Mononuclear cell (primary cell): ENCODE measurements around the gene RBMS1. TPM values are rescaled to one million over a fixed set of nuclear protein-coding genes. Genes with fewer than 3 reads are reported as not detected.
"Not testable (repeated sequence)": the region's sequence is repeated elsewhere in the genome, so short reads cannot be mapped to it uniquely, and the experiment has no call there.

Source experiments
- H3K27me3 ChIP-seq: 2 replicates; pipeline ENCODE4 v1.6.0; 2011; ENCODE audit warnings: low read length, control low read depth; ENCODE audit not compliant: insufficient read depth
- H3K4me1 ChIP-seq: 2 replicates; pipeline ENCODE4 v1.5.1; 2011; ENCODE audit warnings: mild to moderate bottlenecking, low read length, control low read depth; ENCODE audit not compliant: insufficient read depth
- H3K4me3 ChIP-seq: 2 replicates; pipeline ENCODE4 v1.5.1; 2011; ENCODE audit warnings: mild to moderate bottlenecking, low read length, moderate library complexity
- H3K9me3 ChIP-seq: 2 replicates; pipeline ENCODE4 v1.5.1; 2011; ENCODE audit warnings: low read depth, mild to moderate bottlenecking, control low read depth, low read length
- total RNA-seq: library from RNA; depleted of rRNA; stranded (reverse); fragments of >200 nt; gene quantifications from one replicate; pipeline ENCODE4 v1.2.3, GENCODE V29; 2012

Gene RBMS1
- total RNA-seq, 1 donor, result 76.3 TPM

DNA sequence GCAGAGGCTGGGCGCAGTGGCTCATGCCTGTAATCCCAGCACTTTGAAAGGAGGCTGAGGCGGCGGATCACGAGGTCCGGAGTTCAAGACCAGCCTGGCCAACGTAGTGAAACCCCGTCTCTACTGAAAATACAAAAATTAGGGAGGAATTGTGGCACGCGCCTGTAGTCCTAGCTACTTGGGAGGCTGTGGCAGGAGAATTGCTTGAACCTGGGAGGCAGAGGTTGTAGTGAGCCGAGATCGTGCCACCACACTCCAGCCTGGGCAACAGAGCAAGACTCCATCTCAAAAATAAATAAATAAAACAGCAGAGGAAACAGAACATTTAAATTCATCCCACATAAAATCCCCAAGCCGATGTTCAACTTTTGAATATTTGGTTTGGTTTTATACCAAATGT is 5.3 kb downstream of the RBMS1 start:
- peaks cover 14% of the 10 kb centered on the region for H3K4me1 ChIP-seq
- H3K27me3 ChIP-seq, result peaks cover 12% of the 10 kb centered on the region
- not testable (repeated sequence) for H3K9me3 ChIP-seq, H3K4me3 ChIP-seq

DNA sequence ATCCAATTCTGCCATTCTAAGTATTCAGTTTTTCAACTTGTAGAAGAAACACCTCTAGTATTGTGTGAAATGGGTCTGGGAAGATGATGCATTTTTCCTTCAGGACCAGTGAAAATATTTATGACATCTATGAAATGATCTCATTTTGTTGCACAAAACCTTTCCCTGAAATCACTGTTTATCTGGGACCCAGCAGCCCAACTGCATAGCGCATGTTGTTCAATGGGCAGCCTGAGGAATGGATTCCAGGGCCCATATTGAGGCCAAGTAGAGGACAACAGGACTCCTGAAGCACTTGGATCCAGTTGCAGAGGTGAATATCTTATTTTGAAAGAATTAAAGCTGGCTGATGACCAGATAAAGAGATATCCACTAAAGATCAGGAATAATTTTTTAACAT is 7.3 kb downstream of the RBMS1 start:
- Histone ChIP-seq H3K4me1 (peaks cover 6% of the 10 kb centered on the region), H3K9me3 (no peaks in the 10 kb centered on the region), H3K27me3 (peaks cover under 1% of the 10 kb centered on the region), H3K4me3 (no peak overlapping the region)

DNA sequence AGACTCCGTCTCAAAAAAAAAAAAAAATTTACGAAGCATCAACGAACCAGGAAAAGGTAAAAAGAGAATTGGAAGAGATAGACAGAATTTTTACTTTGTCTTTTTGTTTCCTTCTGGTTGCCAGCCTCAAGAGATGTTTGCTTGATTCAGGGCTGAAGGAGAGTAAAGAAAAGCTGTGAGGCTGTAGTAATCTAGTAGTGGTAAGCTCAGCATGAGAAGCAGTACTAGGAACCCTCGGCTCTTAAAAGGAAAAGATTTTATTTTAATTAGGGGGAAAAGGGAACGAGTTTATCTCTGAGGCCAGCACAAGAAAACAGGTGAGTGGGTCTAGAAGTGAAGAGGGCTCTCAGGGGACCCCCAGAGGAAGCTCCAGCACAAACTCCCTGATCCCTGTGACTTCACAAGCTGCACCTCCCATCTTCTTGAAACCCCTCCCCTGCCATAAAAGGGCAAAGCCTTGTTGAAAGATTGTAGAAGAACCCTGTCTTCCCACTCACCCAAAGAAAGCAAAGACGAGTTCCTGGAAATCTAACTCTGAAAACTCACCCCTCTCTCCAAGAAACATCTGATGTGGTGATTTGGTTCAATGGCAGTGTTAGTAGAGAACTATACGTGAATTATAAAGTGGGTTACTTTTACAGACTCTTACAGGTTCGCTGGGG is 8.6 kb downstream of the RBMS1 start:
- H3K4me3 ChIP-seq, result no peak overlapping the region
- peaks cover 6% of the 10 kb centered on the region for H3K4me1 ChIP-seq
- H3K27me3 ChIP-seq, result no peaks in the 10 kb centered on the region
- no peaks in the 10 kb centered on the region for H3K9me3 ChIP-seq

DNA sequence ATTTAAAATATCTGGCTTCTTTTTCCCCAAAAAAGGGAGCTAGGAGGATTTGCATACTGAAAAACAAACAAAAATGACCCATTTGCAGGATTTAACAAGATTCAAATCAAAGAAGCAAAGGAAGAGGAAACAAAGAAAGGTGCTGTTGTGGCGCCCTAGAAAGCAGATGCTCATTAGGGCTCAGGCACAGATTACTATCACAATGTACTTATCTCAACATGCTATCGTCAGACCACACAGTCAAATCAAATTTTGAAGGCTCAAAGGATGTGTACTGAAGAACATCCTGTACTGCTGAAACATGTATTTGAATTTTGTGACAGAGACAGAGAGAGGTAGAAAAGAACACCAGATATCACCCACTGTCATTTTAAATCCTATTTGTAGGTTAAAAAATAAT is 10.9 kb downstream of the RBMS1 start:
- no peaks in the 10 kb centered on the region for H3K9me3 ChIP-seq
- peaks cover 6% of the 10 kb centered on the region for H3K4me1 ChIP-seq
- no peak overlapping the region for H3K4me3 ChIP-seq
- no peaks in the 10 kb centered on the region for H3K27me3 ChIP-seq

DNA sequence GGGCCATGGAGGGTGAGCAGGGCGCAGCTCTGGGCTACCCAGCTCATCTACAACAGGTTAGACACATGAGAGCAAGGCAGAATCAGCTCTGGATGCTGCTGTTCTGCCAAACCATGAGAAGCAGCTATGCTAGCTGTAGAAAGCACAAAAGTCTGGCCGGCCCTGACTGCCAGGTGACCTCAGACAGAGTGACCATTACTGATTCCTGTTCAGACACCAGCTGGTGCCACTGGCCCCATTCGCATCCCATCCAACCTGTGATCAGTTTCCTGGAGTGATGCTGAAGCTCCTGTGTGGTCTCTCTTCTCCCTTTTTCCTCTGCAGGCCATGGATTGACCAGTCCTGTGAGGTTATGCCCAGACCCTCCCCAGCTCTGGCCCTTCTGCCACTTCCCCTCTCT is 14.3 kb downstream of the RBMS1 start:
- Histone ChIP-seq H3K27me3 (no peaks in the 10 kb centered on the region), H3K9me3 (no peaks in the 10 kb centered on the region), H3K4me3 (no peak overlapping the region), H3K4me1 (peaks cover 6% of the 10 kb centered on the region)

DNA sequence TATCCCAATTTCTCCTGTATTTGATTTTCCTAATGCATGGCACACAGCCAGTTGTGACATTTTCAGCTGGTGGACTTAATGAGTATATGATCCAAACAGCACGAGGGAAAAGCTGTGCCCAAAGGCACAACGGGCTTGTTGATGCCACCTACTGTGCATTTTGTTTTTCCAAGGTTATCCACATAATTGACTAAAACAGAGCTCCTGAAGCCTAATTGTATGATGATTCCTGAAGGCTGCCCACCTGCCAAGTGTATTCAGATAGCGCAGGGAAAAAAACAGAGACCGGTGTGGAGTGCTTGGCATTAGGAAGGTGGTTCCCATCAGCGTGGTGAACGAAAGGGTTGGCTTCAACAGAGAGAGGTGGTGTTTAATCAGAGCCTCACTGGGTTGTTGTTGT is 14.9 kb downstream of the RBMS1 start:
- no peaks in the 10 kb centered on the region for H3K27me3 ChIP-seq
- H3K4me3 ChIP-seq, result no peak overlapping the region
- H3K9me3 ChIP-seq, result no peaks in the 10 kb centered on the region
- peaks cover 3% of the 10 kb centered on the region for H3K4me1 ChIP-seq

DNA sequence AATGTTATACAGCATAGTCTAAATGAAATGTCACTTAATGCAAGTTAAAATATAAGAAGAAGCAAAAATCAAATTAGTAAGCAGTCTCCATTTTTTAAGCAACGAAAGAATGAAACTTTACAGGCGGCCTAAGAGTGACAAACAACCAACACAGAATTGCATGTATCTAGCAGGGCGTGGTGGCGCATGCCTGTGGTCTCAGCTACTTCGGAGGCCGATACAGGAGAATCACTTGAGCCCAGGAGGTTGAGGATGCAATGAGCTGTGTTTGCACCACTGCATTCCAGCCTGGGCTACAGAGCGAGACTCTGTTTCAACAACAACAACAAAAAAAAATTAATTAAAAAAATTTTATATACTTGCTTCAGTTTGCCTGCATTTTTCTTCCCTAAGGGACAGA is 16.6 kb downstream of the RBMS1 start:
- no peak overlapping the region for H3K4me3 ChIP-seq
- no peaks in the 10 kb centered on the region for H3K9me3 ChIP-seq
- H3K27me3 ChIP-seq, result no peaks in the 10 kb centered on the region
- no peaks in the 10 kb centered on the region for H3K4me1 ChIP-seq

DNA sequence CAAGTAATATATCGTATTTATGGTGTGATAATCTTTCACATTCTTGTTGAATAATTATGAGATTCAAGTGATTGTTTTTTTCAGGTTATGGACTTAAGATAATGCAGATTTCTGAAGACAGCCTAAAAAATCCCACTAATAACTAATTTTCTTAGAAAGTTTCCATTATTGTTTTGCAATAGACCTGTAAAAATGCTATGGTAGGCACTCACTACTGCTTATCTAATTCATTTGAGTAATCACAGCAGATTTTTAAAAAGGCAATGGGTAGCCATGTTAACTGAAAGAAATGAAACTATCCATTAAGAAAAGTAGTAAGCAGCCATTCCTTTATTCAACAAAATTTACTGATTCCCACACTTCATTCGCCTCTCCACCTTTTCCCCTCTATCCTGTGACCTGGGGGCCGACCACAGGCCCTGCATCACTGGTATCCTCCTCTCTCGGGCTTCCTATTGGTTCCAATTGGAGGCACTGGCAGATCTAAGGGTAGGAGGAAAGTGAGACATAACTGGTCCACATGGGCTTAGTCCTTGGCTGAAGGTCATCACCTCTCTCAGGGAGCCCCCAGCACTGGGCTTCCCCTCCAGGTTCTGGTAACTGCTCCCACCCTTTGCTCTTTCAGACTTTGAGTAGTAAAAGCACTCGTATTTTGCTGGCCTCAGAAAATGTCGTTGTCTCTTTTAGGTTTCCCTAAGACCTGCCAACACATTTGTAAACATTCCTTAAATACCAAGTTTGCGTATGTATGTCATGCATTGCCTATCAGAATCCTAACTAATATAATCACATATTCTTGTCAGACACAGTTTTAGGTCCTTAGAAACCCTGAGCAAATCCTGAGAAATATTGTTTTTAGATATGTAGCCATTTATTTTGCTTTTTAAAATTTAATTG is 18.5 kb downstream of the RBMS1 start:
- no peaks in the 10 kb centered on the region for H3K4me1 ChIP-seq
- H3K27me3 ChIP-seq, result no peaks in the 10 kb centered on the region
- no peak overlapping the region for H3K4me3 ChIP-seq
- H3K9me3 ChIP-seq, result no peaks in the 10 kb centered on the region

DNA sequence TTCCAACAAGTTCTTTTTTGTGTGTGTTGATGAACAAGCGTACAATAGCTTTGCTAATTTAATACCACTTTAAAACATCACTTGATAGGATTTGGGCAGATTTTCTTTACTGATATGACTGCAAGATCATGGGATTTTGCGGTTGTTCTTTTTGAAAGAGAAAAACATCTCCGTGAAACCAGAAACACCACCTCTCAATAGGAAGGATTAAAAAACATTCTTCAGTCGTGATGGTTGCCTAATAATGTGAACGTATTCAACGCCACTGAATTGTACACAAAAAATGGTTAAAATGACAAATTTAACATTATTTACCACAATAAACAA is 19.3 kb downstream of the RBMS1 start:
- no peaks in the 10 kb centered on the region for H3K4me1 ChIP-seq
- H3K9me3 ChIP-seq, result no peaks in the 10 kb centered on the region
- H3K27me3 ChIP-seq, result no peaks in the 10 kb centered on the region
- H3K4me3 ChIP-seq, result no peak overlapping the region

DNA sequence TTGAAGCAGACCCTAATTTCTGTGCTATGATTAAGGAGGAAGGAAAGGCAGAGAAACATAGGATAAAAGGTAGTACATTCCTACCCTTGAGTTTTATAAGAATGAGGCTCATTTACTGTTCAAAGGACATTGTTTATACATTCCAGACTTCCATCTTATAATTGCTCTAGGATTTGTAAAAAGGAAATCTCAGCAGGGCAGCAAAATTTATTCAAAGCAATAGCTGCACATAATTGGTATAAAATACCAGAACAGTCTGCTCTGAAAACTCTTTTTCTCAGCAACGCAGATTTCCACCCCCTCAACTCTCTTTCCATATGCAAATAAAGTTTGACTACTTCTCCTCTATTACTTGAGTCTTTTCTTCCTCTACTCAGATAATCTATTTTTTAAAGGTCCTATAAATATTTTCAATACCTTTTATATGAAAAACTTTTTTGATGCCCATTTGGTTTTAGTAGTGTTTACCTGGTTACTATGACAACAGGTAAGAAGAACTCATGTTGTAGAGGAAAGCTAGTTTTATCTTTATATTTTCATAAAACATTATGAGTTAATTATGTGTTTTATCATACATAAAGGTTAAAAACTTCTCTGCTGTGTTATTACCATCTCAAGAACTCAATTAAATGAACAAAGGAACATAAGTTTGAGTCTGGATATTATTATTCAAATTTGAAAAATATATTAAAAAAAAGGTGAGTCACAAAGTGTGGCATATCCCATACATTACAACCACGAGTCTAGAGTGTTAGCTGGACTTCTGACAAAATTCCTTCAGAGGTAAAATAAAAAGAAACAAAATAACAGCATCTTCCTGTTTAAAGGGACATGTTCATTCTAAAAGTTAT is 19.9 kb downstream of the RBMS1 start:
- H3K27me3 ChIP-seq, result no peaks in the 10 kb centered on the region
- no peak overlapping the region for H3K4me3 ChIP-seq
- no peaks in the 10 kb centered on the region for H3K4me1 ChIP-seq

DNA sequence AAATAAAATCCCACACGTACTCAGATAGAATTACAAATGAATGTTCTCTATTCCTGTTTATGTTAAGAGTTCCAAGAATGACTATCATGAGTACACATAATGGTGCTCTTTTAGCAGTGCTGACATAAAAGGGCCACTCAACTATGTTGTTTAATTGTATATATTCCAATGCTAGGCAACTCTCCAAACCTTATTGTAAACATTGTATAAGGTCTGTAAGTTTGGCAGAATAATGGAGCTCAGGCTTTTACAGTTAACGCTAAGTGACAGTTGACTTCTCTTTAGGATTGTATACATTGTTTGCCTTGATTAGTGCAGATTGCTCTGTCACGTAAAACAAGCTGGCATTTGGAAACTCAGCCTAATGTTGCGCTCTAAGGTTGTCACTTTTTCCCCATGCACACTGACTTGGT is 20.8 kb downstream of the RBMS1 start:
- no peaks in the 10 kb centered on the region for H3K27me3 ChIP-seq
- H3K9me3 ChIP-seq, result no peaks in the 10 kb centered on the region
- no peak overlapping the region for H3K4me3 ChIP-seq
- no peaks in the 10 kb centered on the region for H3K4me1 ChIP-seq

More for the DNA sequence above, 19.9 kb downstream of the RBMS1 start:
- no peaks in the 10 kb centered on the region for H3K9me3 ChIP-seq

DNA sequence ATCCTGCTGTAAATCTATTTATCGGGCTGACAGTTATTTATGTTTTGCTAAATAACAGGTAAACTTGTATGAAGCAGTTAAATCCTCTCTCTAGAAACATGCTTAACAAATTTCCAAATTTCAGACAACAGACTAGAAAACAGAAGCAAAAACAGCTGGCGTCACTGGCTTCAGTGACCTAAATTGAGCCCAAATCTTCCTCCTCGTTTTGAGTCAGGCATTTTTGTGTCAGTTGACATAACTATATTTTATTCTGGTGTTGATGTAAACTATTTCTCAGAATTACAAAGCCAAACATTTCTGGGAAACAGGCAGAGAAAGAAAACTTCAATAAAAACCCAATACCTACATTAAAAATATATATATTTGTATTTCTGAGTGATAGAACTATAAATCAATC is 21.7 kb downstream of the RBMS1 start:
- no peaks in the 10 kb centered on the region for H3K4me1 ChIP-seq
- H3K9me3 ChIP-seq, result no peaks in the 10 kb centered on the region
- no peak overlapping the region for H3K4me3 ChIP-seq
- no peaks in the 10 kb centered on the region for H3K27me3 ChIP-seq

DNA sequence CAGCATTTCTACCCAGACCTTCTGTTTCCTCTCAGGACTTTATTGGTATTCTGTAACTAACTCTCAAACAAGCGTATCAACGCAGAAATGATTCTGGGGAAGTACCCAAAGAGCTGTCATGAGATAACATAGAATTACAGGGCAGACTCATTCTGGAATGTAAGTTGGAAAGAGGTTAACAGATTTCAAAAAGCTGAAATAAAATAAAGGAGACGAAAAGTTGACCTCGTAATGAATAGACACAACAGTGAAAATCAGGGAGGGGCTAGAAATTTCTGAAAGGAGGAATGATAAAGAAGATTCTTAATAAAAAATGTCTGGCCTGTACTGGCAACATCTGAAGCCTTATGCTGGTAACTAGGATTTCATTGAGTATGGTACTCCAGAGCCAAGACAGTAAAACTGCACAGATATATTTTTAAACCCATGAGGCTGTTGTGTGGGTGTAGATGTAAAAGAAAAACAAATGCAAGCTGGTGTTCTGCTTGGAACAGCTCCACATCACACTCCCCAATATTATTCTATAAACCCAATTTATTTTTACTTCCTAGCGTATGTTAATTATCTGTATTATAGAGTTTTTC is 23.9 kb downstream of the RBMS1 start:
- H3K9me3 ChIP-seq, result no peaks in the 10 kb centered on the region
- no peak overlapping the region for H3K4me3 ChIP-seq
- no peaks in the 10 kb centered on the region for H3K27me3 ChIP-seq
- H3K4me1 ChIP-seq, result peaks cover 4% of the 10 kb centered on the region

DNA sequence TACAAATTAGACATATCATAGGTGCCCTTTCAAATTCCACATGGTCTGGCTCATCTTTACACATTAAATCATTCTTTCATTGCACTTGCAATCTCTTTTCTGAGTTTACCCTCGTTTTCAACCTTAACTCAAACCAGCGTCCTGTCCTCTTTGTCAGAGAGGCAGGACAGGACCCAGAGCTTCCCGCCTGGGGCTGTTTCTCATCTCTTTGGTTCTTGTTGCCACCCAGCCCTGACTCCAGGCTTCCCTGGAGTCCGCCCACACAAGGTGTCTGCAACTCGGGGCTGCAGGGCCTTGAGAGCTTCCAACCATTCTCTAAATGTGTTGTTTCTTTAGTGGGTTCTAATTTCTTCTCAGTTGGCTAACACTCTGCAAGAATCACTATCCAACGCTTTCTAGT is 24.4 kb downstream of the RBMS1 start:
- Histone ChIP-seq H3K9me3 (no peaks in the 10 kb centered on the region), H3K4me3 (no peak overlapping the region), H3K4me1 (peaks cover 4% of the 10 kb centered on the region), H3K27me3 (no peaks in the 10 kb centered on the region)

DNA sequence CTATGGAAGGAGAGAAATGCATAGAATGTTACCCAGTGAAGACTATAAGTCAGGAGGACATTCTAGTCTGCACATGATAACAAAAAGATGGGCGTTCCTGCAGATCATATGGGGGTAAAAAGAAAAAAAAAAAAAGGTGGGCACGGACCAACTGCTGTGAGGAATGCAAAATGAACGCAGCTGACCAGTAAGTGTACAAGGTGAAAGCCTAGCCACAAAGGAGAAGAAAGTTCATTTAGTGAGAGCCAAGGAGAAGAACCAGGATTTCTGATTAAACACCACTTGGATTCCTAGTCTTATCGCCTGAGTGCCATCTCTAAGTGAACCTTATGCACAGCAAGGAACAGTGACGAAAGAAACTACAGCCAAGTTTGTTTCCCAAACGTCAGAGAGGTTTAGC is 26.5 kb downstream of the RBMS1 start:
- Histone ChIP-seq H3K27me3 (no peaks in the 10 kb centered on the region), H3K4me3 (no peak overlapping the region), H3K4me1 (peaks cover 4% of the 10 kb centered on the region), H3K9me3 (no peaks in the 10 kb centered on the region)
